Upper lobe of right lung (tissue), 1 donor: ENCODE measurements around the gene IGF1R. TPM values are rescaled to one million over a fixed set of nuclear protein-coding genes. Genes with fewer than 3 reads are reported as not detected.

ENCODE experiments used
- ATAC-seq: fragments of 200-7000 bp; cut with Tn5 transposase; one replicate; pipeline ENCODE4 v1.9.1; 2020; ENCODE audit warnings: mild to moderate bottlenecking, moderate library complexity
- DNase-seq: peaks from one replicate; pipeline ENCODE4 v3.0.0-alpha.2; 2020
- H3K27ac ChIP-seq: fragments of 200-600 bp; one replicate; pipeline ENCODE4 v1.8.0; 2022
- H3K27me3 ChIP-seq: fragments of 200-600 bp; one replicate; pipeline ENCODE4 v1.8.0; 2022; ENCODE audit warnings: mild to moderate bottlenecking
- H3K36me3 ChIP-seq: fragments of 200-600 bp; one replicate; pipeline ENCODE4 v1.8.0; 2022
- H3K4me1 ChIP-seq: fragments of 200-600 bp; one replicate; pipeline ENCODE4 v1.8.0; 2022
- H3K4me3 ChIP-seq: fragments of 200-600 bp; one replicate; pipeline ENCODE4 v1.8.0; 2022; ENCODE audit warnings: mild to moderate bottlenecking
- H3K9me3 ChIP-seq: fragments of 200-600 bp; one replicate; pipeline ENCODE4 v1.8.0; 2022
- CTCF ChIP-seq: fragments of 200-600 bp; IDR thresholded peaks from one replicate; pipeline ENCODE4 v1.8.0; 2022; ENCODE audit warnings: antibody characterized with exemption
- intact Hi-C: fragments of 100-400 bp; cut with DNase I; formaldehyde crosslinking; loops from one replicate; pipeline ENCODE4 v1.11.0; 2022
- total RNA-seq: library from RNA; stranded (reverse); fragmentation: NEBNext Ultra II Directional; extraction: Animal tissue kit (Norgen Biotek cat#: 25700); gene quantifications from one replicate; pipeline ENCODE4 v1.2.1, GENCODE V29; 2021
- donor health status: DM: no; HTN: yes; CAD: no; lungs with severe emphysema.

IGF1R gene
- total RNA-seq, 1 donor from 2014 or later = 40.0 TPM

GRCh38 chr15:98875309-98875708 lies 227.0 kb downstream of the IGF1R start:
- Histone ChIP-seq H3K9me3 (no peaks in the 10 kb centered on the region), H3K4me1 (peaks cover 40% of the 10 kb centered on the region), H3K27me3 (no peaks in the 10 kb centered on the region), H3K36me3 (no peaks in the 10 kb centered on the region), H3K4me3 (no peak overlapping the region), H3K27ac (peak overlapping the region; percentile 27)
- intact Hi-C loops = no loop called here
- peak; percentile 43 for ATAC-seq
- no peak for DNase-seq
- no peak for TF ChIP-seq CTCF

DNA sequence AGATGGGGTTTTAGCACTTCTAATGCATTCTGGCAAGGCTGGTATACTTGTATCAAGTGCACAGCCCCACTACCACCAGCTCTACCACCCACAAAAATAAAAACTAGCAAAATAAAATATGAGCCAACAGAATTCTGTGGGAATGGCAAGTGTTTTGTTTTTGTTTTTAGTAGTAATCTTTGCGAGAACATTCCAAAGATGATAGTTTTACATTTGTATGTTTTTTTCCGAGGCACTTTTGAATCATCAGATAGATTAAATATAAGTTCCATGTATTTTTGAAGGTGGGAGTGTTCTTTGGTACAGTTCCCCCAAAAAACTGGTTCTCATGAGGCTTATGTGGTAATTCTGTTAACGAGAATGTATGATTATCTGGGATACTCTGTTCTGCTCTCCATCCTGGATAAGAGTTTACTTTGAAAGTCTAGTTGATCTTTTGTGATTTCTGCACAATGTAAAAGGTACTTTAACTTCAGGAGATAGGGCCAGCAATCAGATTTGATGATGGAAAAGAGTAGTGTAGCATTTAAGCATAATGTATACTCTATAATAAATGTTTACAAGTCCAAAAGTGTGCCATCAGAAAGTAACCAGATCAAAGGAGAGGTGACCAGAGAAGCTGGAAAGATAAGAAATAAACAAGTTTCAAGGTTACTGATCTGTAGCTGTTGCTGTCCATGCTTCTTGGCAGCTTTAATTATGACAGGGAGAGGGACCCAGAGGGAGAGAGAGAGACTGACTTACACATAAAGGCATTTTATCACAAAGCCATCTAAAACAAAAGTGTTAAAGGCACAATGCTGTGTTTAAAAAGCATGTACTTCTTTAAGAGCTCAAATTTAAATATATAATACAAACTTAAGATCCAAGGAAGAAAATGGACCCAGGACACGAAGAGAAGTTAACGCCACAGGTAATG lies 228.4 kb downstream of the IGF1R start:
- intact Hi-C loops = no loop called here
- H3K4me1 ChIP-seq = peaks cover 40% of the 10 kb centered on the region
- no peak for ATAC-seq
- H3K9me3 ChIP-seq = no peaks in the 10 kb centered on the region
- H3K4me3 ChIP-seq = no peak overlapping the region
- no peaks in the 10 kb centered on the region for H3K36me3 ChIP-seq
- no peaks in the 10 kb centered on the region for H3K27me3 ChIP-seq
- no peak for DNase-seq
- H3K27ac ChIP-seq = no peak overlapping the region
- TF ChIP-seq CTCF = no peak

- intact Hi-C loops = no loop called here
These were observed 229.8 kb downstream of the IGF1R start for GRCh38 chr15:98878172-98878571.

GRCh38 chr15:98878862-98879261 lies 230.5 kb downstream of the IGF1R start:
- H3K4me3 ChIP-seq = no peak overlapping the region
- H3K4me1 ChIP-seq = peaks cover 33% of the 10 kb centered on the region
- no peak for TF ChIP-seq CTCF
- DNase-seq (no peak), ATAC-seq (no peak)
- no peaks in the 10 kb centered on the region for H3K36me3 ChIP-seq
- H3K27me3 ChIP-seq = no peaks in the 10 kb centered on the region
- intact Hi-C loops = no loop called here
- H3K9me3 ChIP-seq = no peaks in the 10 kb centered on the region
- no peak overlapping the region for H3K27ac ChIP-seq

More at GRCh38 chr15:98878172-98878571, 229.8 kb downstream of the IGF1R start:
- Histone ChIP-seq H3K27me3 (no peaks in the 10 kb centered on the region), H3K4me3 (no peak overlapping the region), H3K4me1 (peaks cover 39% of the 10 kb centered on the region), H3K27ac (no peak overlapping the region), H3K9me3 (no peaks in the 10 kb centered on the region), H3K36me3 (no peaks in the 10 kb centered on the region)
- TF ChIP-seq CTCF = no peak
- no peak for ATAC-seq
- DNase-seq = no peak

- no peaks in the 10 kb centered on the region for H3K27me3 ChIP-seq
- no peaks in the 10 kb centered on the region for H3K36me3 ChIP-seq
- no peak overlapping the region for H3K27ac ChIP-seq
- DNase-seq (no peak), ATAC-seq (peak; percentile 87)
- H3K4me1 ChIP-seq = peaks cover 10% of the 10 kb centered on the region
- peak; percentile 70 for TF ChIP-seq CTCF
- intact Hi-C loops = no loop called here
- H3K4me3 ChIP-seq = no peak overlapping the region
- H3K9me3 ChIP-seq = no peaks in the 10 kb centered on the region
These were observed 233.5 kb downstream of the IGF1R start for GRCh38 chr15:98881526-98882520.
